OCI-LY3 (cell line): ENCODE measurements around the gene NOSTRIN.

ENCODE experiments used
- H2AFZ ChIP-seq: fragments of 200-600, 300-600 bp; shearing (Covaris generic); 2 replicates; pipeline ENCODE4 v1.6.0; 2014; ENCODE audit warnings: antibody characterized with exemption, low read depth, low read length
- H3K27ac ChIP-seq: fragments of 200-600, 300-600 bp; sonication (generic); 2 replicates; pipeline ENCODE4 v1.5.1; 2014; ENCODE audit warnings: mild to moderate bottlenecking, low read length, moderate library complexity, mixed read lengths
- H3K27me3 ChIP-seq: fragments of 200-600, 300-600 bp; sonication (generic); 2 replicates; pipeline ENCODE4 v1.6.1; 2014; ENCODE audit warnings: low read depth, low read length, mixed read lengths
- H3K36me3 ChIP-seq: fragments of 200-600, 300-600 bp; sonication (generic); replicated peaks from 2 replicates; pipeline ENCODE3; 2014; ENCODE audit warnings: low read depth, low read length, mixed read lengths
- H3K4me1 ChIP-seq: fragments of 300-600, 200-600 bp; sonication (generic); 2 replicates; pipeline ENCODE4 v1.6.1; 2014; ENCODE audit warnings: low read length, mixed read lengths
- H3K4me2 ChIP-seq: fragments of 200-600, 300-600 bp; sonication (generic); 2 replicates; pipeline ENCODE4 v1.6.1; 2014; ENCODE audit warnings: low read length, mixed read lengths
- H3K4me3 ChIP-seq: fragments of 300-600, 200-600 bp; sonication (generic); 2 replicates; pipeline ENCODE4 v1.5.1; 2014; ENCODE audit warnings: antibody characterized with exemption, mild to moderate bottlenecking, low read length, moderate library complexity
- H3K79me2 ChIP-seq: fragments of 300-600, 200-600 bp; shearing (Covaris generic); 2 replicates; pipeline ENCODE4 v1.6.1; 2014; ENCODE audit warnings: mild to moderate bottlenecking, low read length, mixed read lengths
- H3K9ac ChIP-seq: fragments of 300-600, 200-600 bp; shearing (Covaris generic); 2 replicates; pipeline ENCODE4 v1.6.0; 2014; ENCODE audit warnings: mild to moderate bottlenecking, low read length, moderate library complexity
- H3K9me3 ChIP-seq: fragments of 200-600, 300-600 bp; shearing (Covaris generic); 2 replicates; pipeline ENCODE4 v1.6.1; 2014; ENCODE audit warnings: low read length, mixed read lengths; ENCODE audit not compliant: insufficient read depth
- H4K20me1 ChIP-seq: fragments of 200-600, 300-600 bp; sonication (generic); 2 replicates; pipeline ENCODE4 v1.6.1; 2016; ENCODE audit warnings: low read length, mixed read lengths; ENCODE audit not compliant: insufficient read depth
- EZH2phosphoT487 ChIP-seq: fragments of 200-600 bp; shearing (Covaris generic); IDR thresholded peaks from 2 replicates; pipeline ENCODE4 v1.6.1; 2018; ENCODE audit warnings: antibody characterized with exemption, mixed run types, low read depth
- TF ChIP-seq, protein P1 (sequence below): fragments of 200-600, 300-600 bp; sonication (generic); IDR thresholded peaks from 2 replicates; pipeline ENCODE4 v1.5.1; 2014; ENCODE audit warnings: antibody characterized with exemption, low read length, low read depth

Gene NOSTRIN

DNA sequence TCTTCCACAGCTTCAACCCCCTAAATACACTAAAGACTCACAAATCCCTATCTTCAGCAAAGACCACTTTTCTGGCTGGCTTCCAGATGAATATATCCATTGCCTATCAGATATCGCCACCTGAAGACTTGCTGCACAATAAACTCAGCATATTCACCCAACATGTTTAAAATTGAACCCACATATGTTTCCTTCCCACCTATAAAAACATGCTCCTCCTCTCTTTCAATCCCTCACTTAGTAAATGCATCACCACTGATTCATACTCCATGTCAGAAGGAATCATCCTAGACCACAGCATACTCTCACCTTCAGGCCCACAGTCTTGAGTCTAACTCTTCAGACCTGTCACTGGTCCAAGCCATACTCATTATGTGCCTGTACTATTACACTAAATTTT lies 82.5 kb downstream of the NOSTRIN start:
- Histone ChIP-seq H3K4me2 (no peak overlapping the region), H2AFZ (no peak overlapping the region), H3K9ac (no peak overlapping the region), H3K4me3 (no peak overlapping the region), H3K4me1 (peaks cover 5% of the 10 kb centered on the region; the same call in 1 of the 2 replicates), H3K9me3 (no peaks in the 10 kb centered on the region), H3K36me3 (peaks cover 18% of the 10 kb centered on the region), H3K27me3 (no peaks in the 10 kb centered on the region), H4K20me1 (no peaks in the 10 kb centered on the region), H3K27ac (no peak overlapping the region), H3K79me2 (peaks cover 9% of the 10 kb centered on the region)
- TF ChIP-seq, protein P1, sequence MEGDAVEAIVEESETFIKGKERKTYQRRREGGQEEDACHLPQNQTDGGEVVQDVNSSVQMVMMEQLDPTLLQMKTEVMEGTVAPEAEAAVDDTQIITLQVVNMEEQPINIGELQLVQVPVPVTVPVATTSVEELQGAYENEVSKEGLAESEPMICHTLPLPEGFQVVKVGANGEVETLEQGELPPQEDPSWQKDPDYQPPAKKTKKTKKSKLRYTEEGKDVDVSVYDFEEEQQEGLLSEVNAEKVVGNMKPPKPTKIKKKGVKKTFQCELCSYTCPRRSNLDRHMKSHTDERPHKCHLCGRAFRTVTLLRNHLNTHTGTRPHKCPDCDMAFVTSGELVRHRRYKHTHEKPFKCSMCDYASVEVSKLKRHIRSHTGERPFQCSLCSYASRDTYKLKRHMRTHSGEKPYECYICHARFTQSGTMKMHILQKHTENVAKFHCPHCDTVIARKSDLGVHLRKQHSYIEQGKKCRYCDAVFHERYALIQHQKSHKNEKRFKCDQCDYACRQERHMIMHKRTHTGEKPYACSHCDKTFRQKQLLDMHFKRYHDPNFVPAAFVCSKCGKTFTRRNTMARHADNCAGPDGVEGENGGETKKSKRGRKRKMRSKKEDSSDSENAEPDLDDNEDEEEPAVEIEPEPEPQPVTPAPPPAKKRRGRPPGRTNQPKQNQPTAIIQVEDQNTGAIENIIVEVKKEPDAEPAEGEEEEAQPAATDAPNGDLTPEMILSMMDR = no peak
- no peak for TF ChIP-seq EZH2phosphoT487

GRCh38 chr2:168889635-168890005 lies 87.2 kb downstream of the NOSTRIN start:
- Histone ChIP-seq H3K4me3 (peak overlapping the region; percentile 85), H3K9ac (peak overlapping the region; percentile 76), H3K9me3 (no peaks in the 10 kb centered on the region), H3K4me1 (peaks cover 9% of the 10 kb centered on the region), H3K36me3 (peaks cover 13% of the 10 kb centered on the region), H3K79me2 (peaks cover 12% of the 10 kb centered on the region), H4K20me1 (no peaks in the 10 kb centered on the region), H3K27ac (no peak overlapping the region), H3K27me3 (no peaks in the 10 kb centered on the region), H3K4me2 (peak overlapping the region; percentile 88), H2AFZ (peak overlapping the region; percentile 96)
- TF ChIP-seq, protein P1 = no peak
- TF ChIP-seq EZH2phosphoT487 = no peak

DNA sequence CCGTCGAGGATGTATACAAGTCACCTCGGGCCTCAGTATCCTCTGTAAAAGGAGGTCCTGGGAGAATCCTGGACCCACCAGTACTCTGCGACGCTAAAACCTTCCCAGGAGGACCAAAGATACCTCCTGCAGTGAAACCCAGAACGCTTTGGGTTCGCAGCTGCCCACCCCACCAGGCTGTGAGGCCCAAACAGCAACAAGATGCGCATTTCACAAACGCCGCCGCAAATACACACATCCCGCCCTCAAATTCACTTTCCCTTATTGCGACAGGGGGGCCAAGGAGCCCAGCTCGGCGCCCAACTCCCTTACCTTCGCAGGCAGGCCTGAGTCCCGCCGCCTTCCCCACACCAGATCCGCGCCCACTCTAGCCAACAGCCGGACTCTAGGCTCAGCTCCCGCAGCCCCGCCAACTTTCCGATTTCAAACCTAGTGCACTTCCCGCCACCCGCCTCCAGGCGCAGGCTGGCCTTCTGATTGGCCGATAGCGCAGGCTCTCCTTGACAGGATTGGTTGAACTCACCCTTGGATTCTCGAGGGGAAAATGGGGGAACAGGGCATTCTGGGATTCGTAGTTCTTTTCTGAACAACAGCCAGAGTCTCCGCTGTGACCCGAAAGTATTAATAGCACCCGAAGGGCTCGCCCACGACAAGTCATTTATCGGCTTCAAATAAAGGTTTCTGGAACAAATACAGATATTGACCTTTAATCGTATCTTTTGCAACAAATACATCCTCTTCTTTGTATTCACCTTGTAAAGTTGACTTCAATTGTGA lies 87.8 kb downstream of the NOSTRIN start, which contains the start of gene SPC25:
Gene SPC25, minus strand, starts transcription at position 425 of the 777 bp plus-strand sequence. CDS start 911 bp downstream, outside the sequence.
- peaks cover 13% of the 10 kb centered on the region for H3K36me3 ChIP-seq
- H3K27ac ChIP-seq = peak within 1 kb of the TSS; percentile 15; the same call in 1 of the 2 replicates

DNA sequence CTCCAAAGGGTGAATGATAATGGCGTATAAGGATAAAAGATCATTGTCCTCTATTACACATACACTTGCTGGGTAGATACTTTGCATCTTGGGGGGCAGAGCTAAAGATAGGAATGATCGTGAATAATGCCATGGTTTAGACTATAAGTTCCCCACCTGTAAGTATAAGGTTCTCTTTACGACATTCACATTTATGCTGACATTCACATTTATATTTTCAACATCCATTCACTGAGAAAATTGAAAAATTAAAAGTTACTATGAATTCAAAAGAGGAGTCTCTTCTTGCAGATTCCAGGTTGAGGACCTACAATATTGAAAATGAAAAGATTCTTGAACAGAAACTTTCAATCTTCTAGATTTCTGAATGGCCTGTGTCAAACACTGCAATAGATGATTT lies 89.9 kb downstream of the NOSTRIN start:
- H3K27me3 ChIP-seq = no peaks in the 10 kb centered on the region
- no peak overlapping the region for H2AFZ ChIP-seq
- peaks cover 12% of the 10 kb centered on the region for H3K79me2 ChIP-seq
- no peak overlapping the region for H3K4me3 ChIP-seq
- H3K36me3 ChIP-seq = peaks cover 6% of the 10 kb centered on the region
- peaks cover 9% of the 10 kb centered on the region for H3K4me1 ChIP-seq
- no peak overlapping the region for H3K9ac ChIP-seq
- no peaks in the 10 kb centered on the region for H4K20me1 ChIP-seq
- H3K9me3 ChIP-seq = no peaks in the 10 kb centered on the region
- no peak overlapping the region for H3K4me2 ChIP-seq
- no peak for TF ChIP-seq EZH2phosphoT487
- TF ChIP-seq, protein P1 = no peak
- no peak overlapping the region for H3K27ac ChIP-seq

More for the DNA sequence above, 87.8 kb downstream of the NOSTRIN start, which contains the start of gene SPC25:
- Histone ChIP-seq H4K20me1 (no peaks in the 10 kb centered on the region), H3K4me2 (peak within 1 kb of the TSS; percentile 88), H3K27me3 (no peaks in the 10 kb centered on the region), H3K4me1 (peaks cover 9% of the 10 kb centered on the region), H3K79me2 (peaks cover 12% of the 10 kb centered on the region), H3K9ac (peak within 1 kb of the TSS; percentile 76), H2AFZ (peak within 1 kb of the TSS; percentile 98), H3K4me3 (peak within 1 kb of the TSS; percentile 85), H3K9me3 (no peaks in the 10 kb centered on the region)
- no peak for TF ChIP-seq EZH2phosphoT487
- TF ChIP-seq, protein P1 = no peak
